ENCODE data around the gene MUL1. TPM values are rescaled to one million over a fixed set of nuclear protein-coding genes. Genes with fewer than 3 reads are reported as not detected.

MUL1 gene
- total and polyA plus RNA-seq, 2 of the 8 experiments (the other 6 are each of a cell fraction or from before 2014, with no cell fraction given), result 16.4 to 20.8 TPM

GRCh38 chr1:20552728-20553445, 44.9 kb upstream of the MUL1 start (continued):
- no peak for TF ChIP-seq FOSL1 (IDR thresholded peaks at IDR 0.05; ENCODE audit: insufficient read depth, low read depth, low read length)
- TF ChIP-seq KDM1A (IDR thresholded peaks at IDR 0.05; ENCODE audit: borderline replicate concordance, low read length), result no peak
- TF ChIP-seq KDM4A (IDR thresholded peaks at IDR 0.05; ENCODE audit: low read depth, low read length, severe bottlenecking), result peak; percentile 42
- TF ChIP-seq ATF2 (IDR thresholded peaks at IDR 0.05; ENCODE audit: low read length), result no peak
- TF ChIP-seq CEBPB (IDR thresholded peaks at IDR 0.05; ENCODE audit: low read depth, low read length), result no peak
- no peak for TF ChIP-seq GABPA (IDR thresholded peaks at IDR 0.05; ENCODE audit: borderline replicate concordance, insufficient read depth, low read length)
- no peak; the same call in 1 of the 2 replicates for TF ChIP-seq TBP (IDR thresholded peaks at IDR 0.05; ENCODE audit: low read depth, low read length)
- 0 out of 2 replicates have a peak, but pooled peaks have one; percentile 16 for TF ChIP-seq PHF8 (conservative IDR thresholded peaks at IDR 0.05; ENCODE audit: low read depth, low read length)
- TF ChIP-seq NRF1 (IDR thresholded peaks at IDR 0.05; ENCODE audit: low read depth, low read length), result no peak
- TF ChIP-seq, protein P1, sequence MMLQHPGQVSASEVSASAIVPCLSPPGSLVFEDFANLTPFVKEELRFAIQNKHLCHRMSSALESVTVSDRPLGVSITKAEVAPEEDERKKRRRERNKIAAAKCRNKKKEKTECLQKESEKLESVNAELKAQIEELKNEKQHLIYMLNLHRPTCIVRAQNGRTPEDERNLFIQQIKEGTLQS (IDR thresholded peaks at IDR 0.05; ENCODE audit: insufficient read depth, low read depth, low read length), result no peak
- TF ChIP-seq SRF (IDR thresholded peaks at IDR 0.05; ENCODE audit: low read depth, low read length), result no peak
- TF ChIP-seq CBX5 (IDR thresholded peaks at IDR 0.05; ENCODE audit: low read depth, low read length), result no peak
- TF ChIP-seq CHD2 (IDR thresholded peaks at IDR 0.05; ENCODE audit: low read length), result no peak
- TF ChIP-seq RBBP5 (IDR thresholded peaks at IDR 0.05; ENCODE audit: borderline replicate concordance, low read depth, low read length), result no peak
- TF ChIP-seq EZH2 (IDR thresholded peaks at IDR 0.05; ENCODE audit: low read depth, low read length, severe bottlenecking), result peak; percentile 96
- TF ChIP-seq TCF12 (IDR thresholded peaks at IDR 0.05; ENCODE audit: low read depth, low read length), result no peak
- TF ChIP-seq SUZ12 (IDR thresholded peaks at IDR 0.05; ENCODE audit: low read length), result peak; percentile 93
- peak; percentile 75 for TF ChIP-seq RNF2 (IDR thresholded peaks at IDR 0.05; ENCODE audit: borderline replicate concordance, low read depth, low read length, missing control alignments, poor library complexity, severe bottlenecking)
- TF ChIP-seq GTF2F1 (IDR thresholded peaks at IDR 0.05; ENCODE audit: borderline replicate concordance, low read depth, low read length), result no peak
- no peak for TF ChIP-seq JUN (IDR thresholded peaks at IDR 0.05; ENCODE audit: low read depth, low read length)
